Measurements from ENCODE around the gene CLSTN1. TPM values are rescaled to one million over a fixed set of nuclear protein-coding genes. Genes with fewer than 3 reads are reported as not detected.
"Not testable (repeated sequence)": the region's sequence is repeated elsewhere in the genome, so short reads cannot be mapped to it uniquely, and the experiment has no call there.

Gene CLSTN1
- total RNA-seq, 1 experiment from 2014 or later = 106 TPM

- no peak for DNase-seq (ENCODE audit: unreplicated experiment)
- ChIA-PET POLR2A (interaction anchor here (1.5 to 1.6 kb wide), 2 partner anchors 9 to 11 kb away, joined by 5 to 6 read pairs; no protein-coding TSS in a partner anchor), CTCF (interaction anchor here (1.2 kb wide), 1 partner anchor 10 kb away, joined by 3 read pairs; no protein-coding TSS in a partner anchor)
- H3K27ac Mint-ChIP-seq (ENCODE audit: low read depth, unreplicated experiment) = no peak overlapping the region
- intact Hi-C loops (cut with micrococcal nuclease) = no loop called here
- H3K27me3 Mint-ChIP-seq (ENCODE audit: insufficient read depth, unreplicated experiment) = no peaks in the 10 kb centered on the region
- no TSS peak for BruUV-seq (replicated peaks)
- H3K9me3 Mint-ChIP-seq (ENCODE audit: unreplicated experiment) = no peaks in the 10 kb centered on the region
- H3K36me3 Mint-ChIP-seq (ENCODE audit: insufficient read depth, unreplicated experiment) = peaks cover 17% of the 10 kb centered on the region
- H3K4me3 Mint-ChIP-seq (ENCODE audit: unreplicated experiment) = no peak overlapping the region
- peaks cover 22% of the 10 kb centered on the region for H3K4me1 Mint-ChIP-seq (ENCODE audit: insufficient read depth, unreplicated experiment)
- TF ChIP-seq CTCF (IDR thresholded peaks at IDR 0.05; ENCODE audit: unreplicated experiment) = no peak
Observed at GRCh38 chr1:9811239-9811966, 12.4 kb downstream of the CLSTN1 start.

- ChIA-PET POLR2A (no interaction called here), CTCF (no interaction called here)
- H3K27me3 Mint-ChIP-seq (ENCODE audit: insufficient read depth, unreplicated experiment) = no peaks in the 10 kb centered on the region
- peak overlapping the region; percentile 71 for H3K27ac Mint-ChIP-seq (ENCODE audit: low read depth, unreplicated experiment)
- TF ChIP-seq CTCF (IDR thresholded peaks at IDR 0.05; ENCODE audit: unreplicated experiment) = no peak
- peaks cover 24% of the 10 kb centered on the region for H3K4me1 Mint-ChIP-seq (ENCODE audit: insufficient read depth, unreplicated experiment)
- peaks cover 17% of the 10 kb centered on the region for H3K36me3 Mint-ChIP-seq (ENCODE audit: insufficient read depth, unreplicated experiment)
- intact Hi-C loops (cut with micrococcal nuclease) = no loop called here
- H3K9me3 Mint-ChIP-seq (ENCODE audit: unreplicated experiment) = no peaks in the 10 kb centered on the region
- no peak overlapping the region for H3K4me3 Mint-ChIP-seq (ENCODE audit: unreplicated experiment)
- DNase-seq (ENCODE audit: unreplicated experiment) = no peak
- no TSS peak for BruUV-seq (replicated peaks)
Observed at GRCh38 chr1:9809100-9809510, 14.7 kb downstream of the CLSTN1 start.

- BruUV-seq (replicated peaks) = no TSS peak
- ChIA-PET CTCF (no interaction called here), POLR2A (no interaction called here)
- H3K4me3 Mint-ChIP-seq (ENCODE audit: unreplicated experiment) = no peak overlapping the region
- no peaks in the 10 kb centered on the region for H3K27me3 Mint-ChIP-seq (ENCODE audit: insufficient read depth, unreplicated experiment)
- intact Hi-C loops (cut with micrococcal nuclease) = no loop called here
- no peaks in the 10 kb centered on the region for H3K9me3 Mint-ChIP-seq (ENCODE audit: unreplicated experiment)
- peak overlapping the region; percentile 71 for H3K27ac Mint-ChIP-seq (ENCODE audit: low read depth, unreplicated experiment)
- TF ChIP-seq CTCF (IDR thresholded peaks at IDR 0.05; ENCODE audit: unreplicated experiment) = no peak
- no peak for DNase-seq (ENCODE audit: unreplicated experiment)
- H3K4me1 Mint-ChIP-seq (ENCODE audit: insufficient read depth, unreplicated experiment) = peaks cover 24% of the 10 kb centered on the region
- H3K36me3 Mint-ChIP-seq (ENCODE audit: insufficient read depth, unreplicated experiment) = peaks cover 17% of the 10 kb centered on the region
Observed at GRCh38 chr1:9808459-9808858, 15.3 kb downstream of the CLSTN1 start.

- no peaks in the 10 kb centered on the region for H3K9me3 Mint-ChIP-seq (ENCODE audit: unreplicated experiment)
- no TSS peak for BruUV-seq (replicated peaks)
- no peak for DNase-seq (ENCODE audit: unreplicated experiment)
- CTCF ChIA-PET = no interaction called here
- peaks cover 9% of the 10 kb centered on the region for H3K36me3 Mint-ChIP-seq (ENCODE audit: insufficient read depth, unreplicated experiment)
- TF ChIP-seq CTCF (IDR thresholded peaks at IDR 0.05; ENCODE audit: unreplicated experiment) = no peak
- no peak overlapping the region for H3K4me3 Mint-ChIP-seq (ENCODE audit: unreplicated experiment)
- no peak overlapping the region for H3K27ac Mint-ChIP-seq (ENCODE audit: low read depth, unreplicated experiment)
- H3K27me3 Mint-ChIP-seq (ENCODE audit: insufficient read depth, unreplicated experiment) = no peaks in the 10 kb centered on the region
- intact Hi-C loops (cut with micrococcal nuclease) = no loop called here
- POLR2A ChIA-PET = no interaction called here
- H3K4me1 Mint-ChIP-seq (ENCODE audit: insufficient read depth, unreplicated experiment) = peaks cover 29% of the 10 kb centered on the region
Observed at GRCh38 chr1:9807541-9807940, 16.2 kb downstream of the CLSTN1 start.

- H3K4me3 Mint-ChIP-seq (ENCODE audit: unreplicated experiment); H3K36me3 Mint-ChIP-seq (ENCODE audit: insufficient read depth, unreplicated experiment); H3K9me3 Mint-ChIP-seq (ENCODE audit: unreplicated experiment); H3K27ac Mint-ChIP-seq (ENCODE audit: low read depth, unreplicated experiment); intact Hi-C loops (cut with micrococcal nuclease); H3K27me3 Mint-ChIP-seq (ENCODE audit: insufficient read depth, unreplicated experiment); DNase-seq (ENCODE audit: unreplicated experiment); BruUV-seq (replicated peaks): not testable (repeated sequence)
- CTCF ChIA-PET = interaction anchor here (0.6 to 3.2 kb wide), 5 partner anchors 14 to 191 kb away, joined by 4 to 16 read pairs (median 5); no protein-coding TSS in a partner anchor
- POLR2A ChIA-PET = interaction anchor here (2.1 to 2.2 kb wide), 2 partner anchors 30 to 39 kb away, joined by 7 to 13 read pairs; no protein-coding TSS in a partner anchor
- peaks cover 28% of the 10 kb centered on the region for H3K4me1 Mint-ChIP-seq (ENCODE audit: insufficient read depth, unreplicated experiment)
Observed at GRCh38 chr1:9805972-9806371, 17.8 kb downstream of the CLSTN1 start.

Measured in MCF 10A (cell line).